Duodenal mucosa (tissue), 2 donors: Measurements from ENCODE around the gene HPSE.
"Not testable (repeated sequence)": the region's sequence is repeated elsewhere in the genome, so short reads cannot be mapped to it uniquely, and the experiment has no call there.

Experiments
- H3K27ac ChIP-seq: one replicate; pipeline ENCODE4 v1.7.0; 2013; ENCODE audit warnings: low read depth, low read length
- H3K27me3 ChIP-seq, 2 donors: one replicate each; pipeline ENCODE4 v1.7.0; 2013; ENCODE audit warnings: low read length in 2 of 2, control low read depth in 1 of 2; ENCODE audit not compliant: insufficient read depth in 2 of 2, control insufficient read depth in 1 of 2
- H3K36me3 ChIP-seq, 2 donors: one replicate each; pipeline ENCODE4 v1.7.0; 2013; ENCODE audit warnings: low read length in 2 of 2, control low read depth in 1 of 2; ENCODE audit not compliant: insufficient read depth in 2 of 2, control insufficient read depth in 1 of 2
- H3K4me1 ChIP-seq, 2 donors: one replicate each; pipeline ENCODE4 v1.7.0; 2013; ENCODE audit warnings: low read length in 2 of 2, control low read depth in 1 of 2; ENCODE audit not compliant: insufficient read depth in 2 of 2, control insufficient read depth in 1 of 2
- H3K4me3 ChIP-seq, 2 donors: one replicate each; pipeline ENCODE4 v1.7.0; 2013; ENCODE audit warnings: low read length in 2 of 2, low read depth in 1 of 2
- H3K9ac ChIP-seq, 2 donors: one replicate each; pipeline ENCODE4 v1.7.0; 2013; ENCODE audit warnings: low read length in 2 of 2, low read depth in 1 of 2
- H3K9me3 ChIP-seq, 2 donors: one replicate each; pipeline ENCODE4 v1.7.0; 2013; ENCODE audit warnings: low read length in 2 of 2, control low read depth in 1 of 2; ENCODE audit not compliant: control insufficient read depth in 1 of 2

HPSE gene

DNA sequence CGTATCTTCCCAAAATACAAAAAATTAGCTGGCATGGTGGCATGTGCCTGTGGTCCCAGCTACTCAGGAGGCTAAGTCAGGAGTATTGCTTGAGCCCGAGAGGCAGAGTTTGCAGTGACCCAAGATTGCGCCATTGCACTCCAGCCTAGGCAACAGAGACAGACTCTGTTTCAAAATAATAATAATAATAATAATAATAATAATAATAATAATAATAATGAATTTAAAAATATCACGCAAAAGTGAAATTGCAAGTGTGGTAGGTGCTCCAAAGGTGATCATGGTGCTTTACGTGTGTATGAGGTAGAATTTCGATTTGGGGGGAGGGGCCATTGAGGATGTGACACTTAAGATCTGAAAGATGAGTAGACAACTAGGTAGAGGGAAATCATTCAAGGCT is 4.9 kb upstream of the HPSE start:
- Histone ChIP-seq H3K9me3 (no peaks in the 10 kb centered on the region), H3K36me3 (no peaks in the 10 kb centered on the region), H3K27ac (no peak overlapping the region), H3K4me3 (no peak overlapping the region), H3K4me1 (peaks cover 0 to 10% of the 10 kb centered on the region in 2 donors), H3K27me3 (no peaks in the 10 kb centered on the region), H3K9ac (no peak overlapping the region)

DNA sequence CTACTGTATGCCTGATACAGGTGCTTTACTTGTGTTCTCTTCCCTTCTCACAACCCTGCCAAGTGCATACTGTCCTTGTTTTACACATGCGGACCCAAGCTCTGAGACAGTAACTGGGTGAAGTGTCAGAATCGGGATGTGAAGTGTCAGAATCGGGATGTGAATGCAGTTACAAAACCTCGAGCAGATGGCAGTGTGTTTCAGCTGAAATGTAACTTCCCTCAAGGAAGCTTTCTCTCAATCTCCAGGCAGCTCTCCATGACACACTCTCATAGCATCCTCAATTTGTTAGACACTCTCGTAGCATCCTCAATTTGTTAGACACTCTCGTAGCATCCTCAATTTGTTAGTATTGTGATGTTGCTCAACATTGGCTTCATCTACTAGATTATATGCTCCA is 1.1 kb upstream of the HPSE start:
- no peak overlapping the region for H3K27ac ChIP-seq
- H3K4me1 ChIP-seq = peaks cover 5 to 16% of the 10 kb centered on the region in 2 donors
- H3K36me3 ChIP-seq = no peaks in the 10 kb centered on the region
- H3K27me3 ChIP-seq = no peaks in the 10 kb centered on the region
- H3K4me3 ChIP-seq = no peak overlapping the region
- no peak overlapping the region for H3K9ac ChIP-seq
- H3K9me3 ChIP-seq = no peaks in the 10 kb centered on the region

DNA sequence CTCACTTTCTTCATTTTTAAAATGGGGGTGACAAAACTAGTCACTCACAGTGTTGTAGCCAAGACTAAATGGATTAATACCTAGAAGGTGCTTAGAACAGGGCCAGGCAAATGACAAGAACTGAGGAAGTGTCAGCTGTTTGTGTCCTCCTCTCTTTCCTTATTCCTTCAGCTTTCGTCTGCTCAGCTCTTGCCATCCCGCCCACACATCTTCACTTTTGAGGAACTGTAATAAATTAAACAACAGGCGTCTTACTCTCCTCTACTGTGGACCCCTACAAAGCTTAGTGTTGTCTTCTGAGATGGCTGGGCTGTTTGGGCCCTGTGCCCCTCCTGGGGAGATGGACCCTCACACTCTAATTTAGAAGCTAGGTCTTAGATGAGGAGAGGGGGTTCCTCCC is 2.7 kb downstream of the HPSE start:
- Histone ChIP-seq H3K9ac (no peak overlapping the region), H3K36me3 (no peaks in the 10 kb centered on the region), H3K27me3 (no peaks in the 10 kb centered on the region), H3K9me3 (no peaks in the 10 kb centered on the region), H3K4me1 (peaks cover 5 to 16% of the 10 kb centered on the region in 2 donors), H3K27ac (no peak overlapping the region), H3K4me3 (no peak overlapping the region)

DNA sequence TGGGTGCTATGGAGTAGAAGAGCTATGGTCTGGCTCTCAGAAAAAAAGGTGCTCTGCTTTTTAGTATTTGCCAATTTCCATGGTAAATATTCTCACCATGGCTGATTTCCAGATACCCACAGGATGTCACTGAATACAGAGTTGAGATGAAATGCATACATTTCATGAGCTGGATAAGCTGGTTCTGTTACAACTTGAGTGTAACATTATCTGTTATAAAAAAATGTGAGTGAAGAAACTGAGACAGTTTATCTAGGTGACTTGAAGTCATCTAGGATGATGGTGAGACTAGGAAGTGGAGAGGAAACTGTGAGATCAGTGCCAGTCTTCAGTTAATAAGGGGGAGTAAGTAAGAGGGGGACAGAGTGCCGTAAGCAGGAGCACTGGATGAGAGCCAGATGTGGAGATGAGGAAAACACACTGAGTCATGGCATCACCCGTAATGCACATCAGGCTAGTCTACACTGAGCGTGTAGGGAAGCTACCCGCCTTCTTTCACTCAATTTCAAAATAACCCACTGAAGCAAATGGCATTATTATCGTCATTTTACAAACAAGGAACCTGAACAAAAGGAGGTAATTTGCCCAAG is 5.0 kb downstream of the HPSE start:
- no peaks in the 10 kb centered on the region for H3K36me3 ChIP-seq

DNA sequence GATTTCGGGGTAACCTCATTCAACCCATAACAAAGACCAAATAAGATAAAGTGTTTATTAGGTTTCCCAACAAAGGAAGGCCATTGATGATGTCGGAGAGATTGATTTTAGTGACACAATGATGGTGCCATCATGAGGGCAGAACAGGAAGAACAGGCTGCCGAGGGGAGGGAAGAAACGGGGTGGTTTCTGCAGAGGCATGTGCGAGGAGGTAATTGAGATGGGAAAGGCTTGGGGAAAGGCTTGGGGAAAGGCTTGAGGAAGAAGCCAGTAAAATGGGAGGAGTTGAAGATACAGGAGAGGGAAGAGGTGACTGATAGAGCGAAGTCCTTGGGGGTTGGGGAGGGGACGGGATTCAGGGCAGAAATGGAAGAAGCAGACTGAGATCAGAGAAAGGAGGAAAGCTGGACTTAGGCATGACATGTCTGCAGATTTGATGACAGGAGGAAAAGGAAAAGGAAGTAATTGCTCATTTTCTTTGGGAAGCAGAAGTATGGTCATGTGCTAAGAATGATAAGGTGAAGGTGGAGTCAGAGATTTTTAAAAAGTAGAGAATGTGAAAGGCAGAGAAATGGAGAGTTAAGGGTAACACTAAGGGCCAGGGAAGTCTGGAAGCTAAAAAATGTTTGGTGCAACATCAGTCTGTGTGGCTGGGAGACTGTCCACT is 6.0 kb downstream of the HPSE start:
- Histone ChIP-seq H3K4me3 (no peak overlapping the region), H3K27ac (no peak overlapping the region), H3K9me3 (no peaks in the 10 kb centered on the region), H3K27me3 (no peaks in the 10 kb centered on the region), H3K36me3 (no peaks in the 10 kb centered on the region), H3K9ac (no peak overlapping the region), H3K4me1 (no peaks in the 10 kb centered on the region)

More for the DNA sequence above, 5.0 kb downstream of the HPSE start:
- Histone ChIP-seq H3K9me3 (no peaks in the 10 kb centered on the region), H3K27ac (no peak overlapping the region), H3K9ac (no peak overlapping the region), H3K4me3 (no peak overlapping the region), H3K4me1 (peaks cover 5 to 6% of the 10 kb centered on the region in 2 donors), H3K27me3 (no peaks in the 10 kb centered on the region)

DNA sequence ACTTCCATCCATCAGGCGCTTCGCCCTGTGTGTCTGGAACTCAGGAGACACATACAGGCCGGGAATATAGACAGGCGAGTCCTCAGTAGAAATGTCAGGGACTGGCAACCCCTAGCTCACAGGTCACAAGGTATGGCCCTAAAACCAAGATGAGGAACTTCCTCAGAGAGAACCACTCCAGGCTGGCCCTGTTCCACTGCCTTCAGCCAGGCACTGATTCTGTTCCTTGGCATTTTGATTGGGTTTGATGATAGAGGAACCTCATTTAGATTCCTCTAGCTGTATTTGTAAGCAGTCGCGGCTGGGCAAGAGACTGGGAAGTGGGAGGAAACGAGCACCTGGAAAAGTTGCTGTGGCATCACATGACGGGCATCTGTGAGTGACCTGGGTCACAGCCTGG is 8.1 kb downstream of the HPSE start:
- Histone ChIP-seq H3K27me3 (no peaks in the 10 kb centered on the region), H3K27ac (no peak overlapping the region), H3K36me3 (no peaks in the 10 kb centered on the region), H3K4me3 (no peak overlapping the region), H3K9me3 (no peaks in the 10 kb centered on the region), H3K4me1 (no peaks in the 10 kb centered on the region), H3K9ac (no peak overlapping the region)

DNA sequence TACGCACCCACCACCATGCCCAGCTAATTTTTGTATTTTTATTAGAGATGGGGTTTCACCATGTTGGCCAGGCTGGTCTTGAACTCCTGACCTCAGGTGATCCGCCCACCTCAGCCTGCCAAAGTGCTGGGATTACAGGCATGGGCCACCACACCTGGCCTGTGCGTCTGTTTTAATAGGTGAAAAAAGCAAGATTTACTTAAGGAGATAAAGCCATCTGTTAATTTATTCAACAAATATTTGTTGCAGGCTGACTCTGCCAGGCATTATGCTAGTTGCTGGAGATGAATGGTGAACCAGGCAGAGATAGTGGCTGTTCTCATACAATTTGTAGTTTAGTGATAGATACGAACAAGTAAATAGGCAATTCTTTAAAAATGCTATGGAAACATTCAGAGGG is 9.3 kb downstream of the HPSE start:
- H3K27ac ChIP-seq, H3K27me3 ChIP-seq, H3K9me3 ChIP-seq, H3K36me3 ChIP-seq, H3K4me1 ChIP-seq, H3K4me3 ChIP-seq, H3K9ac ChIP-seq: not testable (repeated sequence)

DNA sequence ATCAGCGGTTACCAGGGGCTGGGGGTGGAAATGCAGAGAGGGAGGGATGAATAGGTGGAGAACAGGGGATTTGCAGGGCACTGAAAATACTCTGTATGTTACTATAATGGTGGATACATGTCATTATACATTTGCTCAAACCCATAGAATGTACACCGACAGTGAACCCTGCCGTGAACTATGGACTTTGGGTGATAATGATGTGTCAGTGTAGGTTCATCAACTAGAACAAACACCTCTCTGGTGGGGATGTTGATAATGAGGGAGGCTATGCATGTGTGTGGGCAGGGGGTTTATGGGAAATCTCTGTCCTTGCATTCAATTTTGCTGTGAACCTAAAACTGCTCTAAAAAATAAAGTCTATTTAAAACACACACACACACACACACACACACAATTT is 11.5 kb downstream of the HPSE start:
- no peaks in the 10 kb centered on the region for H3K36me3 ChIP-seq
- no peak overlapping the region for H3K4me3 ChIP-seq
- no peak overlapping the region for H3K9ac ChIP-seq
- no peaks in the 10 kb centered on the region for H3K4me1 ChIP-seq
- H3K27me3 ChIP-seq = no peaks in the 10 kb centered on the region
- no peaks in the 10 kb centered on the region for H3K9me3 ChIP-seq
- no peak overlapping the region for H3K27ac ChIP-seq

DNA sequence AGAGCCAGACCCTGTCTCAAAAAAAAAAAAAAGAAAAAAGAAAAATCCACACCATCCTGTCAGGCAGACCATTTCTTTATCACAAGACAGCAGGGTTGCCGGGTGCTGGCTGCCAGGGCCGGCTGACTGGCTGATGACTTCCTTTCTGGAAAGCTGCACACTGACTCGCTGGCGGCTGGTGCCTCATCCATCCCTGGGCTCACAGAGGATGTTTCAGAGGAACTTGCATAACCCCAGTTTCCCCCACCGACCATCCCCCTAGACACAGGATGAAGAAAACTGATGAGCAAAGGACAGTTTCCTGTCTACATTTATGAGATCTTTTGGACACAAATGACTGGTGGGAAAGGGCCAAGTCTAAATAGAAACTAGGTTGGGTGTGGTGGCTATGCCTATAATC is 14.1 kb downstream of the HPSE start:
- Histone ChIP-seq H3K27me3 (no peaks in the 10 kb centered on the region), H3K9ac (no peak overlapping the region), H3K27ac (no peak overlapping the region)

DNA sequence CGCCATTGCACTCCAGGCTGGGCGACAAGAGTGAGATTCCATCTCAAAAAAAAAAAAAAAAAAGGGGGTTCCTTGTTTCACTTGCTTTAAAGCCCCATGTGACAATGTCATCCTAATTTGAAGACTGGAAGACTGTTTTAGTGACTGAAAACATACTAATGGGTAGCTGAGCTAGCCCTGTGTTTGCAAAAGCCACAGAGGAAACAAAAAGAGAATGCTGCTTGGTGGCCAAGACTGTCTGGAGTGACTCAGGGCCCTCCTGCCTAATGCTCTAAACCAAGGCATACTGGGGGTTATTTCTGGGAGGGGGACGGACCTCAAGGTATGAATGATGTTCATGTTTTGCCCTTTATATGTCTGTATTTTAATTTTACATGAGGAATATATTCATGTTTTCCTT is 16.0 kb downstream of the HPSE start:
- no peak overlapping the region for H3K27ac ChIP-seq
- H3K9me3 ChIP-seq = no peaks in the 10 kb centered on the region
- H3K9ac ChIP-seq = no peak overlapping the region
- H3K4me1 ChIP-seq = no peaks in the 10 kb centered on the region
- no peaks in the 10 kb centered on the region for H3K36me3 ChIP-seq
- no peaks in the 10 kb centered on the region for H3K27me3 ChIP-seq
- no peak overlapping the region for H3K4me3 ChIP-seq

More for the DNA sequence above, 14.1 kb downstream of the HPSE start:
- no peaks in the 10 kb centered on the region for H3K9me3 ChIP-seq
- H3K4me3 ChIP-seq = no peak overlapping the region
- no peaks in the 10 kb centered on the region for H3K4me1 ChIP-seq
- no peaks in the 10 kb centered on the region for H3K36me3 ChIP-seq
